HepG2 (cell line): ENCODE results near the gene GRHPR. TPM values are rescaled to one million over a fixed set of nuclear protein-coding genes. Genes with fewer than 3 reads are reported as not detected.

Source experiments
- HMGXB3 ChIP-seq: sonication (generic); formaldehyde crosslinking; IDR thresholded peaks from 2 replicates; pipeline ENCODE4 v1.4.0; 2020; ENCODE audit warnings: missing genetic modification reagents, borderline replicate concordance
- HNRNPLL ChIP-seq: fragments of 200-400 bp; formaldehyde crosslinking; IDR thresholded peaks from 2 replicates; pipeline ENCODE4 v1.6.1; 2017; ENCODE audit warnings: mild to moderate bottlenecking, low read depth, low read length; ENCODE audit not compliant: poor library complexity, severe bottlenecking
- KAT7 ChIP-seq: IDR thresholded peaks from 2 replicates; pipeline ENCODE4 v1.6.1; 2018; ENCODE audit warnings: borderline replicate concordance, missing compliant biosample characterization
- KDM5A ChIP-seq: fragments of 200-600 bp; sonication (generic); IDR thresholded peaks from 2 replicates; pipeline ENCODE4 v1.7.0; 2018; ENCODE audit warnings: antibody characterized with exemption, mild to moderate bottlenecking, low read length, borderline replicate concordance
- MAFG ChIP-seq: sonication (generic); formaldehyde crosslinking; IDR thresholded peaks from 2 replicates; pipeline ENCODE4 v1.5.1; 2020; ENCODE audit warnings: mild to moderate bottlenecking, missing genetic modification reagents
- MTA1 ChIP-seq: sonication (generic); formaldehyde crosslinking; IDR thresholded peaks from 2 replicates; pipeline ENCODE4 v1.4.0; 2020; ENCODE audit warnings: missing genetic modification reagents, mild to moderate bottlenecking, borderline replicate concordance
- NAIF1 ChIP-seq: sonication (generic); formaldehyde crosslinking; IDR thresholded peaks from 2 replicates; pipeline ENCODE4 v1.5.0; 2020; ENCODE audit warnings: mild to moderate bottlenecking, missing genetic modification reagents, borderline replicate concordance
- NFYC ChIP-seq: IDR thresholded peaks from 2 replicates; pipeline ENCODE4 v1.6.1; 2016; ENCODE audit warnings: missing genetic modification reagents, missing compliant biosample characterization
- PPARG ChIP-seq: conservative IDR thresholded peaks from 2 replicates; pipeline ENCODE4 v1.6.1; 2016; ENCODE audit warnings: missing biosample characterization, missing genetic modification reagents
- RORA ChIP-seq: sonication (generic); formaldehyde crosslinking; IDR thresholded peaks from 2 replicates; pipeline ENCODE4 v1.5.0; 2020; ENCODE audit warnings: mild to moderate bottlenecking, missing genetic modification reagents, moderate library complexity
- XBP1 ChIP-seq: sonication (generic); formaldehyde crosslinking; IDR thresholded peaks from 2 replicates; pipeline ENCODE4 v1.5.0; 2020; ENCODE audit warnings: missing genetic modification reagents
- ZNF101 ChIP-seq: sonication (generic); formaldehyde crosslinking; IDR thresholded peaks from 2 replicates; pipeline ENCODE4 v1.4.0; 2020; ENCODE audit warnings: mild to moderate bottlenecking, low read depth, missing genetic modification reagents, borderline replicate concordance
- ZNF180 ChIP-seq: sonication (generic); formaldehyde crosslinking; IDR thresholded peaks from 2 replicates; pipeline ENCODE4 v1.4.0; 2020; ENCODE audit warnings: low read depth, missing genetic modification reagents, borderline replicate concordance
- ZNF362 ChIP-seq: sonication (generic); formaldehyde crosslinking; IDR thresholded peaks from 2 replicates; pipeline ENCODE4 v1.4.0; 2020; ENCODE audit warnings: missing genetic modification reagents, mild to moderate bottlenecking, borderline replicate concordance
- ZNF530 ChIP-seq: sonication (generic); formaldehyde crosslinking; IDR thresholded peaks from 2 replicates; pipeline ENCODE4 v1.5.0; 2020; ENCODE audit warnings: low read depth, mild to moderate bottlenecking, missing genetic modification reagents
- ZNF678 ChIP-seq: sonication (generic); formaldehyde crosslinking; IDR thresholded peaks from 2 replicates; pipeline ENCODE4 v1.4.0; 2020; ENCODE audit warnings: mild to moderate bottlenecking, missing genetic modification reagents
- ZNF737 ChIP-seq: sonication (generic); formaldehyde crosslinking; IDR thresholded peaks from 2 replicates; pipeline ENCODE4 v1.5.0; 2020; ENCODE audit warnings: missing genetic modification reagents, mild to moderate bottlenecking, borderline replicate concordance
- ZNF770 ChIP-seq: sonication (generic); formaldehyde crosslinking; IDR thresholded peaks from 2 replicates; pipeline ENCODE4 v1.5.0; 2020; ENCODE audit warnings: mild to moderate bottlenecking, missing genetic modification reagents
- polyA plus RNA-seq, 8 experiments: library from polyadenylated mRNA; depleted of rRNA in 3 of 8; stranded (reverse) in 7 of 8; unstranded in 1 of 8; fragments of >200 nt; fragmentation: Illumina TruSeq in 4 of 8; extraction: Trizol in 4 of 8; gene quantifications; 2 replicates each; pipeline versions ENCODE4 v1.2.1 to v1.2.3, GENCODE V29; 2011 to 2016; ENCODE audit warnings: low read depth in 4 of 8, missing spikeins in 1 of 8, mixed read lengths in 1 of 8; ENCODE audit not compliant: insufficient read depth in 1 of 8
- total RNA-seq, 5 experiments: library from RNA; depleted of rRNA; stranded (reverse); fragments of >200 nt; fragmentation: Illumina TruSeq; extraction: Trizol; gene quantifications; 2 replicates each; pipeline ENCODE4 v1.2.3, GENCODE V29; 2016; ENCODE audit warnings: low read depth in 1 of 5

The GRHPR gene
- total and polyA plus RNA-seq, 2 of the 13 experiments (the other 11 are each of a cell fraction or from before 2014, with no cell fraction given) = 113 to 115 TPM

- TF ChIP-seq HMGXB3 (CRISPR knock-in tag) (no peak), ZNF678 (CRISPR knock-in tag) (no peak), XBP1 (no peak), ZNF530 (CRISPR knock-in tag) (no peak), HNRNPLL (no peak), ZNF101 (CRISPR knock-in tag) (no peak), NFYC (CRISPR knock-in tag) (no peak), MTA1 (CRISPR knock-in tag) (no peak), ZNF737 (no peak), MAFG (CRISPR knock-in tag) (no peak), ZNF770 (CRISPR knock-in tag) (peak; percentile 89), RORA (CRISPR knock-in tag) (no peak), PPARG (CRISPR knock-in tag) (no peak), NAIF1 (no peak), KAT7 (CRISPR knock-in tag) (no peak), KDM5A (no peak), ZNF180 (no peak), ZNF362 (CRISPR knock-in tag) (peak; percentile 35; the same call in 1 of the 2 replicates)
Measured at GRCh38 chr9:37455884-37456647, 33.6 kb downstream of the GRHPR start (continued).
